ENCODE data around the gene CIB4.

Gene CIB4

DNA sequence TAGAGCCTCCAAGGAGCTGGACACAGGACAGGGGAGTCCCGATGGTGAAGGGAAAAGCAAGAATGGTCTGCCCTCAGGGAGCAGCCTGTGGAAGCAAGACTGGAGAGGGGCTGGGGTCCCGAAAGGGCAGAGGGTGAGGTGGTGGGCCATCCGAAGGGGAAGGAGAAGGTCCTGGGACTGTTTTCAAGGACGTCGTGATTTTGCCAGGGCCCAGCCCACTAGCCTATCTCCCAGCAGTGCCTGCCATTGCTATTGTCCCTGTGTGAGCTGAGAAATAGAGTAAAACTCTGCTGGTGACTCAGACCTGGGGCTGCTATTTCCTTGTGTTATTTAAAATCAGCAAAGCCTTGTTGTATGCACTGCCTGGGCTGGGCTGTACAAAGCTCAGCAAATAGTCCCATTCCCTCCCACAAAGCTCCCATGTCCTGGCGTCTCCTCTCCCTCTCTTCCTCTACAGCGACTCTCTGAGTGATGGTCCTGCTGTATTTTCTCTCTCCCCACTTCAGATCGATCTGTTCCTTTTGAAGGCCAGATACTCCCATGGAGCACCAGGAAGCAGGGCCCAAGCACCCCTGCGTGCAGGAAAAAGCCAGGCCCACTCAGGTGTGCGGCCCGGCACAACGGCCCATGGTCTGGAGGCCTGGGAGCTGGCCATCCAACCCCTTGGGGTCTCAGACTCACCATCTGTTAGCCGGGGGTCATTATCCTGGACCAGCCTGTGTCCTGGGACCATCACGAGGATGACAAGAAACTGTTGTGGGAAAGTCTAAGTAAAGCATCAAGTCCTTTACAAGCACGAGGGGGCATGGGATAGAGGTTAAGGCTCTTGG is 98.3 kb downstream of the CIB4 start:
- no peak overlapping the region for H3K9ac ChIP-seq
- no peak overlapping the region for H3K27ac ChIP-seq
- no peaks in the 10 kb centered on the region for H3K27me3 ChIP-seq
- H3K36me3 ChIP-seq = no peaks in the 10 kb centered on the region
- no peak overlapping the region for H3K4me2 ChIP-seq
- TF ChIP-seq Cebpa-rat (IDR thresholded peaks at IDR 0.05) = no peak
- H3K4me3 ChIP-seq = no peak overlapping the region
- H4K20me1 ChIP-seq = peaks cover 0 to 4% (median 0%) of the 10 kb centered on the region in 11 experiments; a peak in 1 of 22 replicates
- H3K4me1 ChIP-seq = no peaks in the 10 kb centered on the region; a peak in 2 of 20 replicates
- no peaks in the 10 kb centered on the region for H3K9me3 ChIP-seq (replicated peaks in 1 of 11)

- Histone ChIP-seq H3K36me3 (no peaks in the 10 kb centered on the region), H3K4me3 (no peak overlapping the region), H3K27me3 (no peaks in the 10 kb centered on the region), H4K20me1 (peaks cover 0 to 4% (median 0%) of the 10 kb centered on the region in 11 experiments; a peak in 1 of 22 replicates), H3K27ac (no peak overlapping the region), H3K4me2 (no peak overlapping the region), H3K4me1 (peaks cover 0 to 6% (median 5%) of the 10 kb centered on the region in 10 experiments; a peak in 6 of 20 replicates), H3K9ac (no peak overlapping the region), H3K9me3 (replicated peaks in 1 of 11) (no peaks in the 10 kb centered on the region)
- TF ChIP-seq Cebpa-rat (IDR thresholded peaks at IDR 0.05) = no peak
Observed at GRCh38 chr2:26542194-26542455, 99.0 kb downstream of the CIB4 start.

GRCh38 chr2:26541401-26542193 is 99.6 kb downstream of the CIB4 start:
- H3K9ac ChIP-seq = no peak overlapping the region
- peaks cover 0 to 6% (median 5%) of the 10 kb centered on the region in 10 experiments; a peak in 6 of 20 replicates for H3K4me1 ChIP-seq
- no peak overlapping the region for H3K27ac ChIP-seq
- no peak overlapping the region for H3K4me2 ChIP-seq
- no peaks in the 10 kb centered on the region for H3K27me3 ChIP-seq
- TF ChIP-seq Cebpa-rat (IDR thresholded peaks at IDR 0.05) = no peak
- H4K20me1 ChIP-seq = peaks cover 0 to 4% (median 0%) of the 10 kb centered on the region in 11 experiments; a peak in 1 of 22 replicates
- no peaks in the 10 kb centered on the region for H3K36me3 ChIP-seq
- H3K9me3 ChIP-seq (replicated peaks in 1 of 11) = no peaks in the 10 kb centered on the region
- no peak overlapping the region for H3K4me3 ChIP-seq

DNA sequence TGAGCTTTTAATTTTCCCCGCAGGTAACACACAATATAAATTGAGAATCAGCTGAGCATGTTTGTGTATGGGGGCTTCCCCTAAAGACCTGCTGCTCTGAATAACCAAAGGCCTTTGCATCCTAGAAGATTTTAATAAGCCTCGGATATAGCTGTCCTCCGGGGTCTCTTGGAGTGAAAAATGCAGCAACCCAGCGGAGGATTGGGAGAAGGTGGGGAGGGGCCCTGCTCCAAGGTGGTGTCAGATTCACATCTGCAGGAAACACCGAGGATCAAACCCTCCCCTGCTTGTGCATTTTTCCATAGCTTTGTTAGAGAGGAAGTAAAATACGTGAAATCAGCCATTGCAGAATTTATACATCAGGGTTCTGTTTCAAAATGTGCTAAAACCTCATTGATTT is 100.2 kb downstream of the CIB4 start:
- no peak overlapping the region for H3K4me2 ChIP-seq
- H3K4me3 ChIP-seq = no peak overlapping the region

GRCh38 chr2:26540306-26540705 is 100.9 kb downstream of the CIB4 start:
- Histone ChIP-seq H3K4me1 (peaks cover 0 to 6% (median 5%) of the 10 kb centered on the region in 10 experiments; a peak in 6 of 20 replicates), H3K27ac (no peak overlapping the region), H3K9ac (no peak overlapping the region), H4K20me1 (peaks cover 0 to 4% (median 0%) of the 10 kb centered on the region in 11 experiments; a peak in 1 of 22 replicates), H3K36me3 (no peaks in the 10 kb centered on the region), H3K4me2 (no peak overlapping the region), H3K27me3 (no peaks in the 10 kb centered on the region), H3K4me3 (no peak overlapping the region), H3K9me3 (replicated peaks in 1 of 11) (no peaks in the 10 kb centered on the region)
- no peak for TF ChIP-seq Cebpa-rat (IDR thresholded peaks at IDR 0.05)

More for the DNA sequence above, 100.2 kb downstream of the CIB4 start:
- H3K4me1 ChIP-seq = peaks cover 0 to 6% (median 5%) of the 10 kb centered on the region in 10 experiments; a peak in 6 of 20 replicates
- no peak overlapping the region for H3K27ac ChIP-seq
- no peaks in the 10 kb centered on the region for H3K36me3 ChIP-seq
- no peak for TF ChIP-seq Cebpa-rat (IDR thresholded peaks at IDR 0.05)
- no peaks in the 10 kb centered on the region for H3K27me3 ChIP-seq
- H3K9ac ChIP-seq = no peak overlapping the region
- no peaks in the 10 kb centered on the region for H3K9me3 ChIP-seq (replicated peaks in 1 of 11)
- H4K20me1 ChIP-seq = peaks cover 0 to 4% (median 0%) of the 10 kb centered on the region in 11 experiments; a peak in 1 of 22 replicates

- Histone ChIP-seq H3K36me3 (no peaks in the 10 kb centered on the region), H3K9me3 (replicated peaks in 1 of 11) (no peaks in the 10 kb centered on the region), H3K9ac (no peak overlapping the region), H3K4me1 (peaks cover 0 to 22% (median 15%) of the 10 kb centered on the region in 10 experiments; a peak in 13 of 20 replicates), H3K27ac (no peak overlapping the region), H3K4me2 (peak overlapping the region in 6 of 11 experiments; percentile 7 to 41 (median 20); a peak in 6 of 22 replicates), H4K20me1 (peaks cover 0 to 4% (median 0%) of the 10 kb centered on the region in 11 experiments; a peak in 2 of 22 replicates), H3K4me3 (no peak overlapping the region), H3K27me3 (no peaks in the 10 kb centered on the region)
- TF ChIP-seq Cebpa-rat (IDR thresholded peaks at IDR 0.05) = no peak
Observed at GRCh38 chr2:26537826-26538475, 103.2 kb downstream of the CIB4 start.

DNA sequence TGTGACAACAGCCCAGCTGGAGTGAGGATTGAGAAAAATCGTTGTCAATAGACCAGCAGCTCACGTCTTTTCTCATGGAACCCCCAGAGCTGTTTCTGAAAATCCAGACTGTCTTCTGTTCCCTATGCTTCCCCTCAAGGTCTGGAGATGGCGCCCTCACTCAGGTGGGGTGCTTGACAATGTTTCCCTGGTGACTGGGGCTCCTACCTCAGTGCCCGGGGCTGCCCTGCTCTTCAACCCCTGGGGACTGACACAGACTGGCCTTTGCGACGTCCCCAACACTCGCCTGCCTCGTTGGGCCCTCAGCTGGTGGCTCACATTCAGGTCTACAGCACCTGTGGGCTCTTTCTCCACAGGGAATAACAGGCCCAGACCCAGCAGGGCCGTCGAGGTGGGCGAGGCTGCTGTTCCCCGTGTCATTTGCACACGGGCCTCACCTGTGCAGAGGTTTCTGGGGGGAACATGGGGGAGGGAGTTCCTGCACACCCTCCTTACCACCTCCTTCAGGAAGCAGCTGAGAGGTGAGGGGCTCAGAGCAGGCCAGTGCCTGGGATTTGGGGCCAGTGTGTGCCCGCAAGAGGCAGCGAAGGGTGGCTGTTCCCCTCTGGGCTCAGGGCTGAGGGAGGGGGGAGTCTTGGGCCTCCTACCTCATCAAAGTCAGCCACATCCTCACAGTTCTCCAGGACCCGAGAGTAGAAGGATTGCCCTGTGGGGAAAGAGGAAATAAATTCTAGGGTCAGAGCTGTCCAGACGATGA is 103.9 kb downstream of the CIB4 start:
- no peaks in the 10 kb centered on the region for H3K36me3 ChIP-seq
- H3K9me3 ChIP-seq (replicated peaks in 1 of 11) = no peaks in the 10 kb centered on the region
- H3K4me1 ChIP-seq = peaks cover 0 to 22% (median 15%) of the 10 kb centered on the region in 10 experiments; a peak in 13 of 20 replicates
- no peaks in the 10 kb centered on the region for H3K27me3 ChIP-seq
- no peak overlapping the region for H3K27ac ChIP-seq
- no peak for TF ChIP-seq Cebpa-rat (IDR thresholded peaks at IDR 0.05)
- no peak overlapping the region for H3K9ac ChIP-seq
- H3K4me2 ChIP-seq = peak overlapping the region in 7 of 11 experiments; percentile 7 to 41 (median 20); a peak in 7 of 22 replicates
- peaks cover 0 to 4% (median 0%) of the 10 kb centered on the region in 11 experiments; a peak in 1 of 22 replicates for H4K20me1 ChIP-seq
- H3K4me3 ChIP-seq = no peak overlapping the region

DNA sequence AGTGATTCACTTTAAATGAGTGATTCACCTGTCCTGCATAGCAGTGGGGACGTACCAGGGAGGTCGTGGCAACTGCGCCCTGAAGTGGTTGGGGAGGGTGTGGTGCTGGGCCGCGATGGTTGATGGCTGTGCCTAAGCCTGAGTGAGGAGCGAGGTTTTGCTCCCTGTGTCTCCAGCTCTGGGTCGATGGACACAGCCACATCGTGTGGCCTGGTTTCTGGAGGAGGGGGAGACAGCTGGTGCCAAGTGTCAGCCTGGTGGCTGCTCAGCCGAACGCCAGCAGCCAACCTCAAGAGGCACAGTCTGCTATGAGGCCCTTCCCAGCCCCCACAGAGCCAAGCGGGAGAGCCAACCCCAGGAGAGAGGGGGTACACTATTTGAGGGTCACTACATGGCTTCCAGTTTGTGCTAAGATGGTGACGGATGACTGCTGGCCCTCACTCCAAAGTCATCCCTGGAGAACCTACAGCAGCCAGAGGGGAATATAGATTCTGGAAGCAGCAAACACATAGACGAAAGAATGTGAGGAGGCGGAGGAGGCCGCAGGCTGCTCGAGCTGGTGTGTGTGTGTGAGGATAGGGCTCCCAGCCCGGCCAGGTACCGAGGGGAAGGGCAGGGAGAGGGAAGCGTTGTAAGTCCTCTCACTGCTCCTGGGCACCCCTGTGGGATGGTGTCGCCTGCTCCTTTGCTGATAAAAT is 104.6 kb downstream of the CIB4 start:
- peaks cover 0 to 22% (median 15%) of the 10 kb centered on the region in 10 experiments; a peak in 13 of 20 replicates for H3K4me1 ChIP-seq

More for the DNA sequence above, 104.6 kb downstream of the CIB4 start:
- peaks cover 0 to 4% (median 0%) of the 10 kb centered on the region in 11 experiments; a peak in 1 of 22 replicates for H4K20me1 ChIP-seq
- H3K4me3 ChIP-seq = no peak overlapping the region
- no peaks in the 10 kb centered on the region for H3K9me3 ChIP-seq (replicated peaks in 1 of 11)
- no peak overlapping the region for H3K4me2 ChIP-seq
- no peak for TF ChIP-seq Cebpa-rat (IDR thresholded peaks at IDR 0.05)
- no peaks in the 10 kb centered on the region for H3K27me3 ChIP-seq
- H3K9ac ChIP-seq = no peak overlapping the region
- H3K27ac ChIP-seq = no peak overlapping the region
- H3K36me3 ChIP-seq = no peaks in the 10 kb centered on the region

Measured in BLaER1 treated with 17β-estradiol and CSF1 and Interleukin-3, amounts not matched to agents 10 nM and 100 nM (cell line).